Liver (tissue), 9 donors: ENCODE data around the gene NDUFS7. TPM values are rescaled to one million over a fixed set of nuclear protein-coding genes. Genes with fewer than 3 reads are reported as not detected.

Experiments used
- DNase-seq: peaks from one replicate; pipeline ENCODE4 v3.0.0-alpha.2; 2017; ENCODE audit warnings: low spot score
- H3K27ac ChIP-seq, 2 donors: one replicate each; pipeline ENCODE4 v1.7.0; 2013; ENCODE audit warnings: inconsistent platforms in 2 of 2, low read length in 2 of 2, control low read depth in 1 of 2, low read depth in 1 of 2, mild to moderate bottlenecking in 1 of 2
- H3K27me3 ChIP-seq, 4 donors: one replicate each; pipeline versions ENCODE4 v1.6.1 to v1.7.0; 2013; ENCODE audit warnings: low read length in 3 of 4, inconsistent platforms in 1 of 4, mild to moderate bottlenecking in 1 of 4, moderate library complexity in 1 of 4; ENCODE audit not compliant: control insufficient read depth in 4 of 4, insufficient read depth in 4 of 4
- H3K36me3 ChIP-seq, 4 donors: one replicate each; pipeline versions ENCODE4 v1.6.1 to v1.7.0; 2013; ENCODE audit warnings: low read length in 3 of 4, mild to moderate bottlenecking in 3 of 4, low read depth in 1 of 4, moderate library complexity in 1 of 4; ENCODE audit not compliant: control insufficient read depth in 4 of 4, insufficient read depth in 3 of 4
- H3K4me1 ChIP-seq, 4 donors: one replicate each; pipeline versions ENCODE4 v1.6.1 to v1.7.0; 2013; ENCODE audit warnings: low read length in 3 of 4, mild to moderate bottlenecking in 3 of 4, moderate library complexity in 1 of 4; ENCODE audit not compliant: control insufficient read depth in 4 of 4, insufficient read depth in 4 of 4
- H3K4me3 ChIP-seq, 3 donors: one replicate each; pipeline versions ENCODE4 v1.6.1 to v1.7.0; 2013; ENCODE audit warnings: low read length in 3 of 3, control low read depth in 1 of 3, low read depth in 1 of 3, mild to moderate bottlenecking in 1 of 3
- H3K9ac ChIP-seq, 2 donors: one replicate each; pipeline ENCODE4 v1.7.0; 2013; ENCODE audit warnings: low read length in 2 of 2, mild to moderate bottlenecking in 2 of 2, moderate library complexity in 2 of 2, control low read depth in 1 of 2, low read depth in 1 of 2
- H3K9me3 ChIP-seq, 4 donors: one replicate each; pipeline versions ENCODE4 v1.6.1 to v1.7.0; 2013; ENCODE audit warnings: low read length in 3 of 4; ENCODE audit not compliant: control insufficient read depth in 4 of 4
- EGR1 ChIP-seq, 2 donors: IDR thresholded peaks; 2 replicates each; pipeline ENCODE4 v1.6.1; 2016 to 2018; ENCODE audit warnings: antibody characterized with exemption in 2 of 2, low read depth in 2 of 2
- FOXA1 ChIP-seq: IDR thresholded peaks from 2 replicates; pipeline ENCODE4 v1.6.1; 2016; ENCODE audit warnings: antibody characterized with exemption
- FOXA2 ChIP-seq: IDR thresholded peaks from 2 replicates; pipeline ENCODE4 v1.6.1; 2016; ENCODE audit warnings: antibody characterized with exemption
- GABPA ChIP-seq, 2 donors: IDR thresholded peaks in 1 of 2; conservative IDR thresholded peaks in 1 of 2; 2 replicates each; pipeline ENCODE4 v1.6.1; 2016; ENCODE audit warnings: antibody characterized with exemption in 2 of 2, mild to moderate bottlenecking in 1 of 2, moderate library complexity in 1 of 2
- HNF4A ChIP-seq, 2 donors: conservative IDR thresholded peaks; 2 replicates each; pipeline ENCODE4 v1.6.1; 2016; ENCODE audit warnings: antibody characterized with exemption in 2 of 2, mild to moderate bottlenecking in 2 of 2
- HNF4G ChIP-seq: IDR thresholded peaks from 2 replicates; pipeline ENCODE4 v1.6.1; 2016; ENCODE audit warnings: antibody characterized with exemption
- JUND ChIP-seq, 2 donors: IDR thresholded peaks; 2 replicates each; pipeline ENCODE4 v1.6.1; 2016; ENCODE audit warnings: antibody characterized with exemption in 2 of 2
- NR2F2 ChIP-seq: IDR thresholded peaks from 2 replicates; pipeline ENCODE4 v1.6.1; 2016; ENCODE audit warnings: antibody characterized with exemption
- RAD21 ChIP-seq, 2 donors: IDR thresholded peaks; 2 replicates each; pipeline ENCODE4 v1.6.1; 2016; ENCODE audit warnings: antibody characterized with exemption in 2 of 2, mild to moderate bottlenecking in 2 of 2
- REST ChIP-seq: IDR thresholded peaks from 2 replicates; pipeline ENCODE4 v1.6.1; 2016; ENCODE audit warnings: antibody characterized with exemption, mild to moderate bottlenecking
- RXRA ChIP-seq, 2 donors: IDR thresholded peaks; 2 replicates each; pipeline ENCODE4 v1.6.1; 2017 to 2018; ENCODE audit warnings: antibody characterized with exemption in 2 of 2, mild to moderate bottlenecking in 1 of 2
- SP1 ChIP-seq: IDR thresholded peaks from 2 replicates; pipeline ENCODE4 v1.6.1; 2018; ENCODE audit warnings: antibody characterized with exemption, mild to moderate bottlenecking
- TAF1 ChIP-seq: conservative IDR thresholded peaks from 2 replicates; pipeline ENCODE4 v1.6.1; 2016; ENCODE audit warnings: antibody characterized with exemption, mild to moderate bottlenecking
- YY1 ChIP-seq: IDR thresholded peaks from 2 replicates; pipeline ENCODE4 v1.6.1; 2016; ENCODE audit warnings: antibody characterized with exemption, mild to moderate bottlenecking
- ZBTB33 ChIP-seq: IDR thresholded peaks from 2 replicates; pipeline ENCODE4 v1.6.1; 2016; ENCODE audit warnings: antibody characterized with exemption
- WGBS: extraction: QIAGEN DNeasy Blood & Tissue Kit; methylation state at CpG from one replicate; pipeline ENCODE4 v1.1.7; 2013; 5-methylcytosine and 5-hydroxymethylcytosine counted together
- polyA plus RNA-seq, 2 donors: library from polyadenylated mRNA; stranded (reverse) in 1 of 2; unstranded in 1 of 2; fragments of 200-250 nt in 1 of 2; fragments of >200 nt in 1 of 2; fragmentation: Nextera tagmentation in 1 of 2; extraction: Ambion mirVana in 1 of 2; gene quantifications; one replicate each; pipeline versions ENCODE4 v1.2.1 to v1.2.3, GENCODE V29; 2013 to 2015
- total RNA-seq, 2 donors: library from RNA; depleted of rRNA; stranded (reverse); fragments of >200 nt; gene quantifications; one replicate each; pipeline ENCODE4 v1.2.3, GENCODE V29; 2014
- TF ChIP-seq, protein P1 (sequence below): IDR thresholded peaks from 2 replicates; pipeline ENCODE4 v1.6.1; 2016; ENCODE audit warnings: antibody characterized with exemption
- TF ChIP-seq, protein P2 (sequence below): IDR thresholded peaks from 2 replicates; pipeline ENCODE4 v1.6.1; 2016; ENCODE audit warnings: antibody characterized with exemption
- TF ChIP-seq, protein P3 (sequence below): fragments of 150-350 bp; IDR thresholded peaks from 2 replicates; pipeline ENCODE4 v1.5.1; 2017; ENCODE audit warnings: improper control_type of control experiment, low read depth, low read length; ENCODE audit not compliant: missing input control
- donor health status: healthy.
- donor health status: healthy.
- donor health status: healthy.
- donor health status: healthy.
- donor health status: healthy.

Gene NDUFS7
- total and polyA plus RNA-seq, 4 donors, result 54.4 to 185 (median 128) TPM

DNA sequence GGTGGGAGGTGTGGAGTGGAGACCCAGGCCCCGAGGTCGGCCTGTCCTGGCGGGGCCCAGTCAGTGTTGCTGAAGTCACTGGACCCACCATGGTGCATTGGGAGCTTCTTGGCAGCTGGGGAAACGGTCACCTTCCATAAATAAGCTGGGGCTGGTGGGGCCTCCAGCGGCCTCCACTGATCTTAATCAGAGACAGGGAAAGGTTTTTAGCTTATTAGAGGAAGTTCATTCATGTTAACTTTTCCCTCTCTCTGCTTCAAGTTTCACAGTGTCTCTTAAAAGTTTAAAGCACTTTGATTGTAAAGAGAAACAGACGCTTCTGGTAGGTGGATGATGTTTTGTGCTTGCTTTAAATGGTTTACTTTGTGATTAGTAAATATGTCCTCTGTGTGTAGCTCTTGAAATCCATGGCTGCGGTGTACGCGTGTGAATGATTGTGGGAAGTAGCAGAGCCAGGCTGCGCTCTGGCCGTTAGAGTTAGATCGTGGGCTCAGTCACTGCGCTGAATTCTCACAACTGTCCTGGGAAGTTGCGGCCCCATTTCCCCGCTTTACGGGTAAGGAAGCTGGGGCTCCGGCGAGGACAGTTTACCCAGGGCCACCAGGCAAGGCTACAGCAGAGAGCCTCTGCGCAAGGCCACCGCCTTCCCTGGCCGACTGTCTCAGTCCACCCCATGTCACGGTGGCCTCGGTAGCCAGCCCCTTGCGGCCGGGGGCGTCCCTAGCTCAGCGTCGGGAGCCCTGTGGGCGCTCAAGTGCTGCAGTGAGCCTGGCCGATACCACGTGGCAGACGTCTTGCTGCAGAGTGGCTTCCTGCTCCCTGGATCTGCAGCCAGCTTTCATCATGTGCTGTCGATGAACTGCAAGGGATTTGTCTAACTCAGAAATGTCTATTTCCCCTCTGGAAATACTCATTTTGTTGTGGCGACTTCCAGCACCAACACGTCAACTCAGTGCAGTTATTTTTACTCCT lies 16.5 kb upstream of the NDUFS7 start:
- Histone ChIP-seq H3K27me3 (no peaks in the 10 kb centered on the region), H3K9me3 (no peaks in the 10 kb centered on the region), H3K4me1 (no peaks in the 10 kb centered on the region), H3K4me3 (no peak overlapping the region), H3K9ac (no peak overlapping the region), H3K27ac (no peak overlapping the region), H3K36me3 (peaks cover 21 to 60% (median 27%) of the 10 kb centered on the region in 4 donors)
- no peak for TF ChIP-seq NR2F2
- no peak for TF ChIP-seq FOXA2
- TF ChIP-seq, protein P1, sequence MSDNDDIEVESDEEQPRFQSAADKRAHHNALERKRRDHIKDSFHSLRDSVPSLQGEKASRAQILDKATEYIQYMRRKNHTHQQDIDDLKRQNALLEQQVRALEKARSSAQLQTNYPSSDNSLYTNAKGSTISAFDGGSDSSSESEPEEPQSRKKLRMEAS, result no peak
- no peak for TF ChIP-seq GABPA (IDR thresholded peaks at IDR 0.05 in 1 of 2, conservative IDR thresholded peaks at IDR 0.05 in 1 of 2)
- no peak for TF ChIP-seq ZBTB33
- TF ChIP-seq YY1, result no peak
- TF ChIP-seq, protein P2, sequence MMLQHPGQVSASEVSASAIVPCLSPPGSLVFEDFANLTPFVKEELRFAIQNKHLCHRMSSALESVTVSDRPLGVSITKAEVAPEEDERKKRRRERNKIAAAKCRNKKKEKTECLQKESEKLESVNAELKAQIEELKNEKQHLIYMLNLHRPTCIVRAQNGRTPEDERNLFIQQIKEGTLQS, result no peak
- TF ChIP-seq HNF4G, result no peak
- TF ChIP-seq RXRA (IDR thresholded peaks at IDR 0.05), result no peak
- no peak for TF ChIP-seq JUND (IDR thresholded peaks at IDR 0.05)
- no peak for TF ChIP-seq TAF1
- TF ChIP-seq SP1, result no peak
- TF ChIP-seq REST, result no peak
- no peak for TF ChIP-seq EGR1 (IDR thresholded peaks at IDR 0.05; ENCODE audit: low read depth in 2 of 2)
- TF ChIP-seq, protein P3, sequence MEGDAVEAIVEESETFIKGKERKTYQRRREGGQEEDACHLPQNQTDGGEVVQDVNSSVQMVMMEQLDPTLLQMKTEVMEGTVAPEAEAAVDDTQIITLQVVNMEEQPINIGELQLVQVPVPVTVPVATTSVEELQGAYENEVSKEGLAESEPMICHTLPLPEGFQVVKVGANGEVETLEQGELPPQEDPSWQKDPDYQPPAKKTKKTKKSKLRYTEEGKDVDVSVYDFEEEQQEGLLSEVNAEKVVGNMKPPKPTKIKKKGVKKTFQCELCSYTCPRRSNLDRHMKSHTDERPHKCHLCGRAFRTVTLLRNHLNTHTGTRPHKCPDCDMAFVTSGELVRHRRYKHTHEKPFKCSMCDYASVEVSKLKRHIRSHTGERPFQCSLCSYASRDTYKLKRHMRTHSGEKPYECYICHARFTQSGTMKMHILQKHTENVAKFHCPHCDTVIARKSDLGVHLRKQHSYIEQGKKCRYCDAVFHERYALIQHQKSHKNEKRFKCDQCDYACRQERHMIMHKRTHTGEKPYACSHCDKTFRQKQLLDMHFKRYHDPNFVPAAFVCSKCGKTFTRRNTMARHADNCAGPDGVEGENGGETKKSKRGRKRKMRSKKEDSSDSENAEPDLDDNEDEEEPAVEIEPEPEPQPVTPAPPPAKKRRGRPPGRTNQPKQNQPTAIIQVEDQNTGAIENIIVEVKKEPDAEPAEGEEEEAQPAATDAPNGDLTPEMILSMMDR, result no peak
- no peak for TF ChIP-seq FOXA1
- TF ChIP-seq RAD21 (IDR thresholded peaks at IDR 0.05), result no peak
- TF ChIP-seq HNF4A (conservative IDR thresholded peaks at IDR 0.05), result no peak
- 86% methylated on average over 35 of the region's 35 CpGs for WGBS
- DNase-seq, result no peak
